OCI-LY7 (cell line): ENCODE data around the gene SLC13A2. TPM values are rescaled to one million over a fixed set of nuclear protein-coding genes. Genes with fewer than 3 reads are reported as not detected.

Source experiments
- BruUV-seq: library from RNA; stranded (reverse); fragments of 400-500 nt; replicated peaks from 2 replicates; lab custom pipeline; 2021; lab: Mats Ljungman, UMichigan
- CTCF ChIA-PET: fragments of 300-600 bp; sonication (Branson Sonifier 250); formaldehyde crosslinking; loops from one replicate; lab custom pipeline; 2022; ENCODE audit warnings: antibody characterized with exemption; ENCODE audit not compliant: unreplicated experiment; lab: Charles Lee
- POLR2A ChIA-PET: fragments of 300-600 bp; sonication (Branson Sonifier 250); formaldehyde crosslinking; loops from one replicate; lab custom pipeline; 2022; ENCODE audit warnings: antibody characterized with exemption; lab: Charles Lee
- DNase-seq: peaks from one replicate; pipeline ENCODE4 v3.0.0-alpha.2; 2015; ENCODE audit warnings: low spot score
- H2AFZ ChIP-seq: fragments of 200-600 bp; sonication (generic), shearing (Covaris generic); 2 replicates; pipeline ENCODE4 v1.6.1; 2014; ENCODE audit warnings: mild to moderate bottlenecking, antibody characterized with exemption, low read length, moderate library complexity
- H3K27ac ChIP-seq: fragments of 200-600 bp; sonication (generic); 2 replicates; pipeline ENCODE4 v1.5.1; 2014; ENCODE audit warnings: mixed run types, low read depth, mild to moderate bottlenecking, moderate library complexity, low read length, inconsistent platforms; ENCODE audit not compliant: poor library complexity, severe bottlenecking
- H3K36me3 ChIP-seq: fragments of 200-600 bp; sonication (generic); 2 replicates; pipeline ENCODE4 v1.6.1; 2014; ENCODE audit warnings: mild to moderate bottlenecking, antibody characterized with exemption, low read length, moderate library complexity, mixed read lengths; ENCODE audit not compliant: insufficient read depth
- H3K4me1 ChIP-seq: fragments of 200-600 bp; sonication (generic); 2 replicates; pipeline ENCODE4 v1.5.1; 2014; ENCODE audit warnings: mild to moderate bottlenecking, low read length; ENCODE audit not compliant: insufficient read depth, poor library complexity, severe bottlenecking
- H3K4me2 ChIP-seq: fragments of 200-600 bp; sonication (generic); 2 replicates; pipeline ENCODE4 v1.6.1; 2014; ENCODE audit warnings: mild to moderate bottlenecking, low read length
- H3K4me3 ChIP-seq: fragments of 200-600 bp; sonication (generic); 2 replicates; pipeline ENCODE4 v1.5.1; 2014; ENCODE audit warnings: mild to moderate bottlenecking, low read depth, low read length; ENCODE audit not compliant: poor library complexity, severe bottlenecking
- H3K79me2 ChIP-seq: fragments of 200-600 bp; sonication (generic); 2 replicates; pipeline ENCODE4 v1.6.1; 2016; ENCODE audit warnings: low read depth, mild to moderate bottlenecking, low read length, moderate library complexity, mixed read lengths; ENCODE audit not compliant: insufficient read depth
- H3K9me2 ChIP-seq: fragments of 200-600 bp; sonication (generic); 2 replicates; pipeline ENCODE4 v1.6.1; 2016; ENCODE audit warnings: mild to moderate bottlenecking, low read length, mixed read lengths; ENCODE audit not compliant: insufficient read depth
- H3K9me3 ChIP-seq: fragments of 200-600 bp; sonication (generic); 2 replicates; pipeline ENCODE4 v1.6.1; 2014; ENCODE audit warnings: mild to moderate bottlenecking, mixed run types, low read length, mixed read lengths
- H4K20me1 ChIP-seq: fragments of 200-600 bp; sonication (generic); 2 replicates; pipeline ENCODE4 v1.6.1; 2014; ENCODE audit warnings: mild to moderate bottlenecking, antibody characterized with exemption, low read length, moderate library complexity, mixed read lengths; ENCODE audit not compliant: insufficient read depth
- CTCF ChIP-seq: fragments of 200-600 bp; sonication (generic); conservative IDR thresholded peaks from 2 replicates; pipeline ENCODE4 v1.5.1; 2014; ENCODE audit warnings: mild to moderate bottlenecking, antibody characterized with exemption, low read length, moderate library complexity, mixed read lengths
- EZH2phosphoT487 ChIP-seq: fragments of 200-600 bp; sonication (generic); IDR thresholded peaks from 2 replicates; pipeline ENCODE4 v1.6.1; 2018; ENCODE audit warnings: low read depth, borderline replicate concordance, mild to moderate bottlenecking, mixed run types, antibody characterized with exemption, low read length, moderate library complexity, mixed read lengths
- intact Hi-C: fragments of 100-400 bp; cut with micrococcal nuclease; formaldehyde crosslinking; loops from one replicate; pipeline ENCODE4 v1.10.0; 2022; ENCODE audit not compliant: unreplicated experiment
- total RNA-seq, 2 experiments: library from RNA; depleted of rRNA in 1 of 2; stranded (reverse); fragments of >200 nt in 1 of 2; shearing (Covaris generic) in 1 of 2; gene quantifications; 2 replicates each; pipeline ENCODE4 v1.2.3, GENCODE V29; 2014 to 2022

Gene SLC13A2
- total RNA-seq, 2 experiments from 2014 or later, result not detected

GRCh38 chr17:28500712-28501379 is 27.4 kb downstream of the SLC13A2 start:
- Histone ChIP-seq H3K9me2 (no peaks in the 10 kb centered on the region), H3K79me2 (no peaks in the 10 kb centered on the region), H4K20me1 (no peaks in the 10 kb centered on the region), H2AFZ (no peak overlapping the region), H3K9me3 (no peaks in the 10 kb centered on the region), H3K36me3 (no peaks in the 10 kb centered on the region), H3K27ac (no peak overlapping the region), H3K4me1 (no peaks in the 10 kb centered on the region), H3K4me2 (no peak overlapping the region), H3K4me3 (no peak overlapping the region)
- ChIA-PET CTCF (interaction anchor here (0.5 to 0.6 kb wide), 2 partner anchors 51 to 460 kb away, joined by 3 to 4 read pairs; no protein-coding TSS in a partner anchor), POLR2A (no interaction called here)
- DNase-seq, result no peak
- BruUV-seq, result no TSS peak
- intact Hi-C loops, result no loop called here
- TF ChIP-seq CTCF, result no peak
- TF ChIP-seq EZH2phosphoT487, result no peak

- H3K36me3 ChIP-seq, result no peaks in the 10 kb centered on the region
- POLR2A ChIA-PET, result no interaction called here
- intact Hi-C loops, result no loop called here
Observed at GRCh38 chr17:28501421-28502284, 28.2 kb downstream of the SLC13A2 start.

More at GRCh38 chr17:28501421-28502284, 28.2 kb downstream of the SLC13A2 start:
- no peaks in the 10 kb centered on the region for H3K79me2 ChIP-seq
- H2AFZ ChIP-seq, result no peak overlapping the region
- no peak for DNase-seq
- no peak overlapping the region for H3K4me2 ChIP-seq
- TF ChIP-seq CTCF (no peak), EZH2phosphoT487 (no peak)
- no peak overlapping the region for H3K27ac ChIP-seq
- no peak overlapping the region for H3K4me3 ChIP-seq
- H3K9me3 ChIP-seq, result no peaks in the 10 kb centered on the region
- no peaks in the 10 kb centered on the region for H3K4me1 ChIP-seq
- CTCF ChIA-PET, result interaction anchor here (0.5 to 0.6 kb wide), 2 partner anchors 50 to 460 kb away, joined by 3 to 4 read pairs; no protein-coding TSS in a partner anchor
- H3K9me2 ChIP-seq, result no peaks in the 10 kb centered on the region
- no TSS peak for BruUV-seq
- no peaks in the 10 kb centered on the region for H4K20me1 ChIP-seq
